A549 (cell line): Measurements from ENCODE around the gene ASMTL. TPM values are rescaled to one million over a fixed set of nuclear protein-coding genes. Genes with fewer than 3 reads are reported as not detected.
A peak's percentile ranks its signal among the peaks of the same experiment; 100 is the strongest.

Experiments
- ATAC-seq, 2 experiments: fragments of 200-7000 bp in 1 of 2; fragments of >200 bp in 1 of 2; cut with Nextera tagmentation in 1 of 2; cut with Tn5 transposase in 1 of 2; 3 replicates each; pipeline versions ENCODE4 v1.8.0 to v1.9.1; 2018 to 2020; ENCODE audit warnings: mild to moderate bottlenecking in 1 of 2, moderate library complexity in 1 of 2
- CTCF ChIA-PET: fragments of 300-600 bp; sonication (Branson Sonifier 250); formaldehyde crosslinking; extraction: SDS; loops from one replicate; lab custom pipeline; 2021; ENCODE audit warnings: antibody characterized with exemption, inconsistent platforms; lab: Yijun Ruan, JAX
- POLR2A ChIA-PET: fragments of 350-600 bp; formaldehyde crosslinking; extraction: SDS; loops from one replicate; lab custom pipeline; 2021; ENCODE audit warnings: antibody characterized with exemption, inconsistent platforms; lab: Yijun Ruan, JAX
- DNase-seq, 2 experiments: peaks; one replicate each; pipeline versions ENCODE4 v3.0.0 to v3.0.0-alpha.2; 2011 to 2016; ENCODE audit warnings: low read depth in 1 of 2, low spot score in 1 of 2
- FAIRE-seq: peaks from 2 replicates; lab custom pipeline; 2011; peaks lifted over from hg19 to GRCh38; lab: Jason Lieb, UNC
- H3K27ac ChIP-seq, 2 experiments: fragments of >200 bp; sonication (Bioruptor Twin); formaldehyde crosslinking; 3 replicates each; pipeline ENCODE4 v1.5.1; 2016 to 2017
- H3K4me1 ChIP-seq: fragments of >200 bp; sonication (Bioruptor Twin); formaldehyde crosslinking; 3 replicates; pipeline ENCODE4 v1.6.1; 2016
- H3K4me2 ChIP-seq: fragments of >200 bp; sonication (Bioruptor Twin); formaldehyde crosslinking; 3 replicates; pipeline ENCODE4 v1.6.1; 2016
- H3K4me3 ChIP-seq: fragments of >200 bp; sonication (Bioruptor Twin); formaldehyde crosslinking; 3 replicates; pipeline ENCODE4 v1.5.1; 2016
- H3K9me3 ChIP-seq: fragments of >200 bp; sonication (Bioruptor Twin); formaldehyde crosslinking; 3 replicates; pipeline ENCODE4 v1.6.1; 2016
- BCL3 ChIP-seq: fragments of >200 bp; sonication (Bioruptor Twin); formaldehyde crosslinking; IDR thresholded peaks from 3 replicates; pipeline ENCODE4 v1.6.1; 2016
- BHLHE40 ChIP-seq: IDR thresholded peaks from 2 replicates; pipeline ENCODE4 v1.6.1; 2012; ENCODE audit warnings: low read depth, low read length, inconsistent platforms
- CHD2 ChIP-seq: fragments of 150-350 bp; IDR thresholded peaks from 2 replicates; pipeline ENCODE4 v1.6.1; 2014; ENCODE audit warnings: low read length; ENCODE audit not compliant: partially characterized antibody
- FOSB ChIP-seq: fragments of 250-450 bp; sonication (Bioruptor Pico); IDR thresholded peaks from 2 replicates; pipeline ENCODE4 v1.5.0; 2020; ENCODE audit warnings: mild to moderate bottlenecking, moderate library complexity
- FOSL2 ChIP-seq, 2 experiments: fragments of 450-650 bp in 1 of 2; fragments of >200 bp in 1 of 2; sonication (Bioruptor Twin) in 1 of 2; formaldehyde crosslinking; IDR thresholded peaks; 2 replicates each; pipeline versions ENCODE4 v1.5.0 to v1.6.1; 2016 to 2020; ENCODE audit warnings: mild to moderate bottlenecking in 1 of 2, moderate library complexity in 1 of 2
- HDAC2 ChIP-seq: fragments of 200-600 bp; sonication (generic); IDR thresholded peaks from 2 replicates; pipeline ENCODE4 v1.6.1; 2016
- HOXA7 ChIP-seq: fragments of 250-450 bp; sonication (Bioruptor Pico); IDR thresholded peaks from 2 replicates; pipeline ENCODE4 v1.5.0; 2020; ENCODE audit warnings: mild to moderate bottlenecking, moderate library complexity
- HOXB5 ChIP-seq: fragments of 250-450 bp; sonication (Bioruptor Pico); IDR thresholded peaks from 2 replicates; pipeline ENCODE4 v1.5.0; 2020; ENCODE audit warnings: mild to moderate bottlenecking, moderate library complexity
- JUN ChIP-seq, 2 experiments: fragments of >200 bp; sonication (Bioruptor Twin); formaldehyde crosslinking; IDR thresholded peaks; 2 replicates in 1 of 2; 3 replicates in 1 of 2; pipeline ENCODE4 v1.6.1; 2016 to 2017
- KDM1A ChIP-seq: fragments of 200-600 bp; sonication (generic); IDR thresholded peaks from 2 replicates; pipeline ENCODE4 v1.6.1; 2016; ENCODE audit warnings: low read depth, mild to moderate bottlenecking
- KDM5A ChIP-seq: fragments of 200-600 bp; sonication (generic); IDR thresholded peaks from 2 replicates; pipeline ENCODE4 v1.6.1; 2016; ENCODE audit warnings: antibody characterized with exemption, mild to moderate bottlenecking
- MAZ ChIP-seq: fragments of 150-350 bp; IDR thresholded peaks from 2 replicates; pipeline ENCODE4 v1.6.1; 2014; ENCODE audit warnings: antibody characterized with exemption, low read depth, low read length, borderline replicate concordance
- NFE2L2 ChIP-seq: fragments of 150-350 bp; conservative IDR thresholded peaks from 2 replicates; pipeline ENCODE4 v1.6.1; 2014; ENCODE audit warnings: low read length
- NPAS2 ChIP-seq: fragments of 250-450 bp; sonication (Bioruptor Pico); IDR thresholded peaks from 2 replicates; pipeline ENCODE4 v1.8.0; 2022; ENCODE audit warnings: mild to moderate bottlenecking, moderate library complexity, borderline replicate concordance
- PHF8 ChIP-seq: fragments of 200-600 bp; sonication (generic); IDR thresholded peaks from 2 replicates; pipeline ENCODE4 v1.6.1; 2016; ENCODE audit warnings: low read depth, mild to moderate bottlenecking, antibody characterized with exemption, moderate library complexity, borderline replicate concordance
- REST ChIP-seq: fragments of 200-600 bp; sonication (generic); IDR thresholded peaks from 2 replicates; pipeline ENCODE4 v1.6.1; 2016; ENCODE audit warnings: antibody characterized with exemption, mild to moderate bottlenecking, moderate library complexity
- RFX5 ChIP-seq: fragments of 450-650 bp; IDR thresholded peaks from 2 replicates; pipeline ENCODE4 v1.7.1; 2014; ENCODE audit warnings: antibody characterized with exemption, mild to moderate bottlenecking, moderate library complexity
- RNF2 ChIP-seq: fragments of 200-600 bp; sonication (generic); IDR thresholded peaks from 2 replicates; pipeline ENCODE4 v1.6.1; 2016; ENCODE audit warnings: low read depth, mild to moderate bottlenecking, antibody characterized with exemption, moderate library complexity, borderline replicate concordance
- TFCP2L1 ChIP-seq: fragments of 250-450 bp; sonication (Bioruptor Pico); IDR thresholded peaks from 2 replicates; pipeline ENCODE4 v1.5.0; 2021; ENCODE audit warnings: mild to moderate bottlenecking
- ZNF302 ChIP-seq: fragments of 250-450 bp; sonication (Bioruptor Pico); IDR thresholded peaks from 2 replicates; pipeline ENCODE4 v1.9.0; 2021; ENCODE audit warnings: inconsistent platforms, mild to moderate bottlenecking, moderate library complexity
- WGBS: methylation state at CpG from one replicate; pipeline ENCODE4 v1.1.6; 2017; ENCODE audit errors: missing lambda C conversion rate; 5-methylcytosine and 5-hydroxymethylcytosine counted together
- polyA plus RNA-seq, 4 experiments: library from polyadenylated mRNA; depleted of rRNA in 3 of 4; stranded (reverse); fragments of >200 nt; fragmentation: RNase III in 1 of 4; extraction: RNeasy Plus Mini Kit Qiagen cat#74134 plus additional on column Dnase treatment in 1 of 4; gene quantifications; 2 replicates in 3 of 4; 3 replicates in 1 of 4; pipeline ENCODE4 v1.2.3, GENCODE V29; 2011 to 2017
- TF ChIP-seq, protein P1 (sequence below): fragments of 450-650 bp; IDR thresholded peaks from 2 replicates; pipeline ENCODE4 v1.6.1; 2014; ENCODE audit warnings: antibody characterized with exemption
- TF ChIP-seq, protein P2 (sequence below): fragments of 150-350 bp; IDR thresholded peaks from 2 replicates; pipeline ENCODE4 v1.6.1; 2014; ENCODE audit warnings: low read depth, mild to moderate bottlenecking, low read length

ASMTL gene
- polyA plus RNA-seq, 2 of the 4 experiments (the other 2 are of a cell fraction): 12.3 to 15.4 TPM

GRCh38 chrX:1391707-1392375 is 60.9 kb downstream of the ASMTL start, which contains the start of gene SLC25A6 (continued):
- TF ChIP-seq REST (no peak), CHD2 (no peak), KDM5A (0 out of 2 replicates have a peak, but pooled peaks have one; percentile 30), FOSB (CRISPR knock-in tag) (0 out of 2 replicates have a peak, but pooled peaks have one; percentile 66), PHF8 (peak; percentile 85), BCL3 (peak; percentile 84), BHLHE40 (peak; percentile 68), MAZ (peak; percentile 83; the same call in 1 of the 2 replicates), HOXA7 (CRISPR knock-in tag) (0 out of 2 replicates have a peak, but pooled peaks have one; percentile 77), JUN (IDR thresholded peaks at IDR 0.05) (peak; percentile 94 to 97), HOXB5 (CRISPR knock-in tag) (peak; percentile 86), KDM1A (no peak), RNF2 (0 out of 2 replicates have a peak, but pooled peaks have one; percentile 24), TFCP2L1 (CRISPR knock-in tag) (peak; percentile 87), RFX5 (no peak), NPAS2 (CRISPR knock-in tag) (peak; percentile 53; the same call in 1 of the 2 replicates)
- TF ChIP-seq, protein P1, sequence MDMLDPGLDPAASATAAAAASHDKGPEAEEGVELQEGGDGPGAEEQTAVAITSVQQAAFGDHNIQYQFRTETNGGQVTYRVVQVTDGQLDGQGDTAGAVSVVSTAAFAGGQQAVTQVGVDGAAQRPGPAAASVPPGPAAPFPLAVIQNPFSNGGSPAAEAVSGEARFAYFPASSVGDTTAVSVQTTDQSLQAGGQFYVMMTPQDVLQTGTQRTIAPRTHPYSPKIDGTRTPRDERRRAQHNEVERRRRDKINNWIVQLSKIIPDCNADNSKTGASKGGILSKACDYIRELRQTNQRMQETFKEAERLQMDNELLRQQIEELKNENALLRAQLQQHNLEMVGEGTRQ: peak; percentile 98

- CTCF ChIA-PET: no interaction called here
- POLR2A ChIA-PET: no interaction called here
Observed at GRCh38 chrX:1391370-1391706, 61.4 kb downstream of the ASMTL start.

More at GRCh38 chrX:1391370-1391706, 61.4 kb downstream of the ASMTL start:
- H3K4me1 ChIP-seq: peaks cover 42% of the 10 kb centered on the region
- H3K9me3 ChIP-seq: no peaks in the 10 kb centered on the region
- peak overlapping the region; percentile 96 for H3K4me3 ChIP-seq
- H3K4me2 ChIP-seq: peak overlapping the region; percentile 95
- FAIRE-seq (peak; percentile 70), DNase-seq (peak in 1 of 2 experiments; percentile 86), ATAC-seq (peak; percentile 32 to 60; a peak in 5 of 6 replicates)
- peak overlapping the region; percentile 100 for H3K27ac ChIP-seq
- TF ChIP-seq HDAC2: no peak
- TF ChIP-seq NFE2L2: no peak
- no peak for TF ChIP-seq REST
- no peak for TF ChIP-seq ZNF302
- TF ChIP-seq HOXB5 (CRISPR knock-in tag): no peak
- TF ChIP-seq, protein P2, sequence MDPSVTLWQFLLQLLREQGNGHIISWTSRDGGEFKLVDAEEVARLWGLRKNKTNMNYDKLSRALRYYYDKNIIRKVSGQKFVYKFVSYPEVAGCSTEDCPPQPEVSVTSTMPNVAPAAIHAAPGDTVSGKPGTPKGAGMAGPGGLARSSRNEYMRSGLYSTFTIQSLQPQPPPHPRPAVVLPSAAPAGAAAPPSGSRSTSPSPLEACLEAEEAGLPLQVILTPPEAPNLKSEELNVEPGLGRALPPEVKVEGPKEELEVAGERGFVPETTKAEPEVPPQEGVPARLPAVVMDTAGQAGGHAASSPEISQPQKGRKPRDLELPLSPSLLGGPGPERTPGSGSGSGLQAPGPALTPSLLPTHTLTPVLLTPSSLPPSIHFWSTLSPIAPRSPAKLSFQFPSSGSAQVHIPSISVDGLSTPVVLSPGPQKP: no peak
- TF ChIP-seq, protein P1: no peak
- no peak for TF ChIP-seq MAZ
- TF ChIP-seq FOSL2 (IDR thresholded peaks at IDR 0.05): no peak
- no peak for TF ChIP-seq FOSL2 (CRISPR knock-in tag; IDR thresholded peaks at IDR 0.05)
- TF ChIP-seq CHD2: no peak
- 0% methylated on average over 5 of the region's 19 CpGs for WGBS
